Caco-2 (cell line): ENCODE data around the gene TOM1L1. TPM values are rescaled to one million over a fixed set of nuclear protein-coding genes. Genes with fewer than 3 reads are reported as not detected.

Source experiments
- BruUV-seq: library from RNA; stranded (reverse); fragments of 400-500 nt; replicated peaks from 2 replicates; lab custom pipeline; 2021; lab: Mats Ljungman, UMichigan
- CTCF ChIA-PET: fragments of 300-600 bp; sonication (Branson Sonifier 250); formaldehyde crosslinking; loops from one replicate; lab custom pipeline; 2022; ENCODE audit warnings: antibody characterized with exemption; lab: Charles Lee
- POLR2A ChIA-PET: fragments of 300-600 bp; sonication (Branson Sonifier 250); formaldehyde crosslinking; loops from one replicate; lab custom pipeline; 2022; ENCODE audit warnings: antibody characterized with exemption; lab: Charles Lee
- DNase-seq, 2 experiments: peaks; one replicate each; pipeline versions ENCODE4 v3.0.0 to v3.0.0-alpha.2; 2020 to 2022
- H3K27me3 ChIP-seq: replicated peaks from 2 replicates; pipeline ENCODE4 v1.6.0; 2011; ENCODE audit warnings: low read length; ENCODE audit not compliant: control insufficient read depth, insufficient read depth
- H3K36me3 ChIP-seq: 2 replicates; pipeline ENCODE4 v1.5.1; 2011; ENCODE audit warnings: low read length; ENCODE audit not compliant: control insufficient read depth, insufficient read depth
- H3K4me1 ChIP-seq: fragments of 250-450 bp; sonication (Bioruptor Pico); 2 replicates; pipeline ENCODE4 v1.5.1; 2020; ENCODE audit warnings: mild to moderate bottlenecking
- H3K4me3 ChIP-seq: 2 replicates; pipeline ENCODE4 v1.5.1; 2011; ENCODE audit warnings: low read depth, mild to moderate bottlenecking, control low read depth, low read length
- H3K9me3 ChIP-seq: fragments of 250-450 bp; sonication (Bioruptor Pico); 2 replicates; pipeline ENCODE4 v1.5.1; 2020; ENCODE audit warnings: mild to moderate bottlenecking, moderate library complexity
- H3K27ac Mint-ChIP-seq: one replicate; pipeline ENCODE4 v1.8.0; 2022; ENCODE audit warnings: mixed read lengths; ENCODE audit not compliant: unreplicated experiment
- H3K27me3 Mint-ChIP-seq: one replicate; pipeline ENCODE4 v1.8.0; 2022; ENCODE audit warnings: mixed read lengths; ENCODE audit not compliant: insufficient read depth, unreplicated experiment
- H3K36me3 Mint-ChIP-seq: one replicate; pipeline ENCODE4 v1.8.0; 2022; ENCODE audit warnings: mild to moderate bottlenecking, mixed read lengths; ENCODE audit not compliant: insufficient read depth, unreplicated experiment
- H3K4me1 Mint-ChIP-seq: one replicate; pipeline ENCODE4 v1.8.0; 2022; ENCODE audit warnings: low read depth, mixed read lengths; ENCODE audit not compliant: unreplicated experiment
- H3K4me3 Mint-ChIP-seq: one replicate; pipeline ENCODE4 v1.8.0; 2022; ENCODE audit warnings: mild to moderate bottlenecking, moderate library complexity, mixed read lengths; ENCODE audit not compliant: unreplicated experiment
- H3K9me3 Mint-ChIP-seq: one replicate; pipeline ENCODE4 v1.8.0; 2022; ENCODE audit warnings: mixed read lengths; ENCODE audit not compliant: unreplicated experiment
- intact Hi-C: fragments of 100-400 bp; cut with micrococcal nuclease; formaldehyde crosslinking; loops from one replicate; pipeline ENCODE4 v1.10.0; 2022; ENCODE audit not compliant: unreplicated experiment
- total RNA-seq: library from RNA; stranded (reverse); gene quantifications from 2 replicates; pipeline ENCODE4 v1.2.3, GENCODE V29; 2022
- TF ChIP-seq, protein P1 (sequence below), 2 experiments: fragments of 200-600 bp in 1 of 2; IDR thresholded peaks; 1 replicate in 1 of 2; 2 replicates in 1 of 2; pipeline versions ENCODE4 v1.5.1 to v1.8.0; 2011 to 2022; ENCODE audit warnings: antibody characterized with exemption in 1 of 2, control low read depth in 1 of 2, inconsistent platforms in 1 of 2, low read depth in 1 of 2, low read length in 1 of 2, mild to moderate bottlenecking in 1 of 2, moderate library complexity in 1 of 2; ENCODE audit not compliant: insufficient read depth in 1 of 2, severe bottlenecking in 1 of 2, unreplicated experiment in 1 of 2

TOM1L1 gene
- total RNA-seq, 1 experiment from 2014 or later = 48.7 TPM

- intact Hi-C loops = no loop called here
- no peaks in the 10 kb centered on the region for H3K9me3 ChIP-seq
- TF ChIP-seq, protein P1, sequence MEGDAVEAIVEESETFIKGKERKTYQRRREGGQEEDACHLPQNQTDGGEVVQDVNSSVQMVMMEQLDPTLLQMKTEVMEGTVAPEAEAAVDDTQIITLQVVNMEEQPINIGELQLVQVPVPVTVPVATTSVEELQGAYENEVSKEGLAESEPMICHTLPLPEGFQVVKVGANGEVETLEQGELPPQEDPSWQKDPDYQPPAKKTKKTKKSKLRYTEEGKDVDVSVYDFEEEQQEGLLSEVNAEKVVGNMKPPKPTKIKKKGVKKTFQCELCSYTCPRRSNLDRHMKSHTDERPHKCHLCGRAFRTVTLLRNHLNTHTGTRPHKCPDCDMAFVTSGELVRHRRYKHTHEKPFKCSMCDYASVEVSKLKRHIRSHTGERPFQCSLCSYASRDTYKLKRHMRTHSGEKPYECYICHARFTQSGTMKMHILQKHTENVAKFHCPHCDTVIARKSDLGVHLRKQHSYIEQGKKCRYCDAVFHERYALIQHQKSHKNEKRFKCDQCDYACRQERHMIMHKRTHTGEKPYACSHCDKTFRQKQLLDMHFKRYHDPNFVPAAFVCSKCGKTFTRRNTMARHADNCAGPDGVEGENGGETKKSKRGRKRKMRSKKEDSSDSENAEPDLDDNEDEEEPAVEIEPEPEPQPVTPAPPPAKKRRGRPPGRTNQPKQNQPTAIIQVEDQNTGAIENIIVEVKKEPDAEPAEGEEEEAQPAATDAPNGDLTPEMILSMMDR (IDR thresholded peaks at IDR 0.05; ENCODE audit: insufficient read depth in 1 of 2, low read depth in 1 of 2, low read length in 1 of 2, severe bottlenecking in 1 of 2, unreplicated experiment in 1 of 2) = no peak
- H3K36me3 ChIP-seq = no peaks in the 10 kb centered on the region
- H3K27ac Mint-ChIP-seq = no peak overlapping the region
- ChIA-PET CTCF (no interaction called here), POLR2A (no interaction called here)
- no TSS peak for BruUV-seq
- DNase-seq = no peak
- no peaks in the 10 kb centered on the region for H3K27me3 Mint-ChIP-seq
- H3K4me3 Mint-ChIP-seq = no peak overlapping the region
- H3K9me3 Mint-ChIP-seq = no peaks in the 10 kb centered on the region
- peaks cover 6% of the 10 kb centered on the region for H3K4me1 Mint-ChIP-seq
- no peaks in the 10 kb centered on the region for H3K27me3 ChIP-seq
- peaks cover 23% of the 10 kb centered on the region for H3K4me1 ChIP-seq
- H3K4me3 ChIP-seq = no peak overlapping the region
- no peaks in the 10 kb centered on the region for H3K36me3 Mint-ChIP-seq
Observed at GRCh38 chr17:54971147-54971546, 70.5 kb downstream of the TOM1L1 start.

- H3K4me1 ChIP-seq = peaks cover 18% of the 10 kb centered on the region
Observed at GRCh38 chr17:54971901-54972300, 71.2 kb downstream of the TOM1L1 start.

DNA sequence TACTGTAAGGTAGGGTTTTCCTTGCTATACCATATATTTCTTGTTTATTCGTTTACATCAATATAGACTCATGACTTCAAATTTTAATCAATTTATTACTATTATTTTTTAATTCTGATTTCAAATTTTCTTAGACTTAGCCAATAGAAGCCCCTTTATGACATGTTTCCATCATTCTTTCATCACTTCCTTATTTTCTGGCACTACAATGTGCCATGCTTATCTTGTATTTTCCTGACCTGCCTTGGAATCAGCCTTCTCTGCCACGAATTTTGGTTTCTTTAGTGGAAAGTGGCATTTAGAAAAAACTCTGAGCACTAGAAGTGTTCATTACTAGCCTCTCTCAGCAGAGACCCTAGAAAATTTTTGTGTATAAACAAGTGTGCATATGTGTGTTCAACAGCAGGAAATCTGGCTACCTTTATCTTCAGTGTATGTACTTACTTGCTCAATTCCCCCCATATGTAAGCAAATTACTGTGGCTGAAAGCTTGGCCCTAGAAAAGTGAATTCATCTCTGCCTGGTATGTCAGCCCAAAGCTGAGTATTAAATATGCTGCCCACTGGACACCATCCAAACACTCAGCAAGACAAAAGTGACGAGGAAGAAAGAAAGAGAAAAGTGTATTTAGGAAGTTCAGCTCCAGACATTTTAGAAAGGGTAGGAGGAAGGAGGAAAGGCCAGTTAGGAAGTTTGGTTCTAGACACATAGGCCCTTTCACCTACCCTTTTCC lies 71.9 kb downstream of the TOM1L1 start:
- H3K27me3 Mint-ChIP-seq = no peaks in the 10 kb centered on the region
- DNase-seq = no peak
- Histone ChIP-seq H3K9me3 (no peaks in the 10 kb centered on the region), H3K36me3 (no peaks in the 10 kb centered on the region), H3K4me1 (peaks cover 14% of the 10 kb centered on the region; the same call in 1 of the 2 replicates), H3K4me3 (no peak overlapping the region), H3K27me3 (no peaks in the 10 kb centered on the region)
- intact Hi-C loops = no loop called here
- no TSS peak for BruUV-seq
- TF ChIP-seq, protein P1 (IDR thresholded peaks at IDR 0.05; ENCODE audit: insufficient read depth in 1 of 2, low read depth in 1 of 2, low read length in 1 of 2, severe bottlenecking in 1 of 2, unreplicated experiment in 1 of 2) = no peak
- H3K4me1 Mint-ChIP-seq = peaks cover 6% of the 10 kb centered on the region
- no peaks in the 10 kb centered on the region for H3K36me3 Mint-ChIP-seq
- ChIA-PET POLR2A (interaction anchor here (0.6 kb wide), 1 partner anchor 24 kb away, joined by 3 read pairs; no protein-coding TSS in a partner anchor), CTCF (no interaction called here)
- no peak overlapping the region for H3K27ac Mint-ChIP-seq
- H3K4me3 Mint-ChIP-seq = no peak overlapping the region
- H3K9me3 Mint-ChIP-seq = no peaks in the 10 kb centered on the region

More at GRCh38 chr17:54971901-54972300, 71.2 kb downstream of the TOM1L1 start:
- Mint-ChIP-seq H3K27ac (no peak overlapping the region), H3K4me1 (peaks cover 6% of the 10 kb centered on the region), H3K27me3 (no peaks in the 10 kb centered on the region), H3K9me3 (no peaks in the 10 kb centered on the region), H3K4me3 (no peak overlapping the region), H3K36me3 (no peaks in the 10 kb centered on the region)
- TF ChIP-seq, protein P1 (IDR thresholded peaks at IDR 0.05; ENCODE audit: insufficient read depth in 1 of 2, low read depth in 1 of 2, low read length in 1 of 2, severe bottlenecking in 1 of 2, unreplicated experiment in 1 of 2) = no peak
- Histone ChIP-seq H3K27me3 (no peaks in the 10 kb centered on the region), H3K36me3 (no peaks in the 10 kb centered on the region), H3K4me3 (no peak overlapping the region), H3K9me3 (no peaks in the 10 kb centered on the region)
- POLR2A ChIA-PET = no interaction called here
- no peak for DNase-seq
- intact Hi-C loops = no loop called here
- no TSS peak for BruUV-seq
- CTCF ChIA-PET = no interaction called here
